IPS DF 19.7 (cell line): Measurements from ENCODE around the gene EHBP1.

ENCODE experiments used
- DNase-seq: peaks from one replicate; pipeline ENCODE4 v3.0.0-alpha.2; 2013; ENCODE audit warnings: low read depth, low spot score

The EHBP1 gene

GRCh38 chr2:63051042-63051794, 345.7 kb downstream of the EHBP1 start:
- no peak for DNase-seq

- no peak for DNase-seq
Measured at GRCh38 chr2:63051795-63052333, 346.4 kb downstream of the EHBP1 start.

GRCh38 chr2:63052411-63053080, 347.0 kb downstream of the EHBP1 start:
- DNase-seq, result no peak

GRCh38 chr2:63053081-63053888, 347.8 kb downstream of the EHBP1 start:
- DNase-seq, result no peak

GRCh38 chr2:63053889-63054602, 348.5 kb downstream of the EHBP1 start:
- no peak for DNase-seq

- no peak for DNase-seq
Measured at GRCh38 chr2:63054841-63055225, 349.3 kb downstream of the EHBP1 start.

GRCh38 chr2:63055226-63056106, 350.0 kb downstream of the EHBP1 start:
- DNase-seq, result no peak

- DNase-seq, result no peak
Measured at GRCh38 chr2:63056107-63057050, 350.9 kb downstream of the EHBP1 start.

- no peak for DNase-seq
Measured at GRCh38 chr2:63057249-63058143, 352.0 kb downstream of the EHBP1 start.

- DNase-seq, result no peak
Measured at GRCh38 chr2:63058144-63058920, 352.8 kb downstream of the EHBP1 start.

GRCh38 chr2:63058921-63059792, 353.6 kb downstream of the EHBP1 start:
- no peak for DNase-seq

- no peak for DNase-seq
Measured at GRCh38 chr2:63059793-63060471, 354.4 kb downstream of the EHBP1 start.

GRCh38 chr2:63060472-63060991, 355.0 kb downstream of the EHBP1 start:
- DNase-seq, result no peak

- DNase-seq, result no peak
Measured at GRCh38 chr2:63064197-63064596, 358.7 kb downstream of the EHBP1 start.

GRCh38 chr2:63064661-63065060, 359.1 kb downstream of the EHBP1 start:
- no peak for DNase-seq

- no peak for DNase-seq
Measured at GRCh38 chr2:63066265-63066664, 360.8 kb downstream of the EHBP1 start.
